Fibroblast of the aortic adventitia (primary cell): ENCODE data around the gene DGKA. TPM values are rescaled to one million over a fixed set of nuclear protein-coding genes. Genes with fewer than 3 reads are reported as not detected.

Experiments
- DNase-seq: peaks from one replicate; pipeline ENCODE4 v3.0.0-alpha.2; 2010; ENCODE audit warnings: low read depth
- H3K4me3 ChIP-seq: 2 replicates; pipeline ENCODE4 v1.5.1; 2011; ENCODE audit warnings: low read depth, mild to moderate bottlenecking, control low read depth, low read length, moderate library complexity
- CTCF ChIP-seq: IDR thresholded peaks from 2 replicates; pipeline ENCODE4 v1.5.1; 2011; ENCODE audit warnings: mild to moderate bottlenecking, low read length, control low read depth, inconsistent platforms; ENCODE audit not compliant: insufficient read depth
- total RNA-seq: library from RNA; depleted of rRNA; stranded (reverse); fragments of >200 nt; gene quantifications from 2 replicates; pipeline ENCODE4 v1.2.3, GENCODE V29; 2012; ENCODE audit warnings: low replicate concordance

The DGKA gene
- total RNA-seq, 1 donor, result 50.6 TPM

- no peak for TF ChIP-seq CTCF
- peak overlapping the region; percentile 86 for H3K4me3 ChIP-seq
- DNase-seq, result peak; percentile 32
Measured at GRCh38 chr12:55931780-55932550, 1.0 kb downstream of the DGKA start.

- no peak for TF ChIP-seq CTCF
- peak; percentile 40 for DNase-seq
- peak overlapping the region; percentile 86 for H3K4me3 ChIP-seq
Measured at GRCh38 chr12:55932551-55932910, 1.6 kb downstream of the DGKA start.

GRCh38 chr12:55933169-55933798 lies 2.3 kb downstream of the DGKA start:
- TF ChIP-seq CTCF, result no peak
- H3K4me3 ChIP-seq, result peak overlapping the region; percentile 86
- peak; percentile 39 for DNase-seq

- TF ChIP-seq CTCF, result no peak
- DNase-seq, result peak; percentile 66
- H3K4me3 ChIP-seq, result no peak overlapping the region
Measured at GRCh38 chr12:55933799-55934742, 3.1 kb downstream of the DGKA start.

- no peak for TF ChIP-seq CTCF
- no peak overlapping the region for H3K4me3 ChIP-seq
- DNase-seq, result no peak
Measured at GRCh38 chr12:55934773-55935172, 3.8 kb downstream of the DGKA start.

GRCh38 chr12:55935738-55936151 lies 4.8 kb downstream of the DGKA start:
- TF ChIP-seq CTCF, result no peak
- DNase-seq, result no peak
- H3K4me3 ChIP-seq, result peak overlapping the region; percentile 31
